ENCODE results near the gene FBXW7.

Gene FBXW7

DNA sequence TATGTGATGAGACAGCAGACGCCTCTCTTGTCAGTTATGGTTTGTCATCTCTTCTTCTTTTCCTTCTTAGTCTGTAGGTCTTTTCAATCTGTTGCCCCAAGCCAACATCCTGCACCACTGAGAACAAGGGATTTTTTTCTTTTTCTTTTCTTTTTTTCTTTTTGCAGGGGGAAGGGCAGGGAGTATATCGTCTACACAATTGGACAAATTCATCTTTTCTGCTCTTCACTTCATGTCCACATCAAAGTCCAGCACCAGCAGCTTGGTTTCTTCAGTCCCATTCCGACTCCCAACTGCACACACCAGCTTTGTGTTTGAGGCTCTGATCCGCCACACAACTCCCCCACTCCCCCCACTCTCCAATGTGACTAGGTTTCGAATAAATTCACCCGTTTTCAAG is 213.2 kb downstream of the FBXW7 start:
- no peak for DNase-seq

DNA sequence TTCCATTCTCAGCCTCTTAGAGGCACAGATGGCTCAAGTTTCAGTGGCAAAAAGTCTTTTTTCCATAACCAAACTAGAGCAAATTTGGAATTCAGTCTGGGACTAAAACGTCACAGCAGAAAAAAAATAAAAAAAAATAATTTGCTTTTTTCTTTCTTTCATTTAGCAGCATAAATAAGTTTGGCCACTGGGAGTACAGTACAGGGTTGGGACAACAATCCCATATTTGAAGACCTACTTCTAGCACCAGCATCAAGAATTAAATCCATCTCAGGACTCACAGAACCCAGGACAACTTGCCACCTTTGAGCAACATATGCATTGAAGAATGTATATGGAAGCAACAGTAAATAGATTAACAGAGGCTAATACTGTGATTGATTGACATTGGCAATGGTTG is 214.0 kb downstream of the FBXW7 start:
- DNase-seq, result no peak

DNA sequence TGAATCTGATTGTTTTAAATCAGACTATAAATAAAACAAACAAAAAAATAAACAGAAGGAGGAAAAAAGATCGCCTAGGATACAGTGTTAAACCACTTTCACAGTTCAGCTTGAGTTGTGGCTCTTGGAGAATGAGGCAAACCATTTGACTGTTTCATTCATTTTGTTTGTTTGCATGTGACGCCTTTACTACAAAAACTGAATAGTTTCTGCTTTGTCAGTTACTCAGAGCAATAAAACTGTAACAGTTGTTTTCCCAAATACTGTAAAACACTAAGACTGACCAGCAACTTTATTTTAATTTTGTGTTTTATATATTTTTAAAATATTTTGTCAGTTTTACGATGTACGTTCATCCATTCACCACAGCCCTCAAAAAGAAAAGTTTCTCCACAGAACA is 214.5 kb downstream of the FBXW7 start:
- DNase-seq, result no peak

DNA sequence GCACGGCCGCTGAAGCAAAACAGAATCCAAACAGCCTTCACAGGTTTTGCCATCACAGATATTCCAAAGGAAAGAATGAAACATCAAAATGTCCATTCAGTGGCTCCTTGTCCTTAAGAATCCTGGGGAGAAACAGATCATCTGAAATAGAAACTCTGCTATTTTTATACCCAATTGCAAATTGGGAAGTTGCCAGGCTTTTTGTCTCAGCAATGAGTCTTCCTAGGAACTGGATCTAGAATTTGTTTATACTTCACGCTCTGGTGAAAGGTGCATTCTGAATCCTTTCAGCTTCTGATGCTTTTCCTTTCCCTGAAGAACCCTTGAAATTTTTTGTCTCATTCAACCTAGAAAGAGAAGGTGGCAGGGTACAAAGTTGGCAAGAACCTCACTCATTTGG is 218.9 kb downstream of the FBXW7 start:
- DNase-seq, result peak in 1 of 2 donors; percentile 21

DNA sequence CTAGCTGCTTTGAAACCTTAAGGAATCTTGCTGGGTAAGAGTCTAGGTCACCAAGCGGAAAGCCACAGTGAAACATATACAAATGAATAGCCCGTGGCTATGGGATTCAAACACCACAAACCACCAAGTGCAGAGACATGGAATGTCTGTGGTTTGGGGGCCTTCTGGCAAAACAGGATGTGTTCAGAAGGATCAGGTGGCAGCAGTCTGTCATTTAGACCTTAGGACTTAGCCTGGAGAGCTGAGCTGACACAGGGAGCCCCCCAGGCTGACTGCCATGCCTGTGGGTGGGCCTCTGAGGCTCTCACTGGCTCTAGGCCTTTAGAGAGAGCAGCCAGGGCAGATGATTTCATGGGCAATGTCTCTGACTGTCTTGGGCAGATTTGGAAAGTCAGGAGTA is 225.6 kb downstream of the FBXW7 start:
- DNase-seq, result no peak

DNA sequence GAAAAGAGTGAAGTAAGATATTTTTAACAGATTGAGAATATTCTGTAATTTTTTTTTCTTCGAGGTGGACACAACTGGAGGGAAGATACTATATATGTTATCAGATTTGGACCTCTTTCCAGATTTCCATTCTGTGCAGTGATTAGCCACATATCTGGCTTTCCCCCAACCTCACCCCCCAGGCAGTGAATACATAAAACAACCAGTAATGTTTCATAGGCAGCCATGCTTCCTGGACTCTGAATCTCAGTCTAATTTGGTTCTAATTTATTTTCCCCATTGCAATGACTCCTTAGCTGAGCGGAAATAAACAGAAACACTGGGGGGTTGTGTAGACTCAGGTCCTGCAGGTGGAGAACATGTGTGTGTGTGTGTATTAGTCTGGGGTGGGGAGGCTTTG is 226.5 kb downstream of the FBXW7 start:
- DNase-seq, result no peak

DNA sequence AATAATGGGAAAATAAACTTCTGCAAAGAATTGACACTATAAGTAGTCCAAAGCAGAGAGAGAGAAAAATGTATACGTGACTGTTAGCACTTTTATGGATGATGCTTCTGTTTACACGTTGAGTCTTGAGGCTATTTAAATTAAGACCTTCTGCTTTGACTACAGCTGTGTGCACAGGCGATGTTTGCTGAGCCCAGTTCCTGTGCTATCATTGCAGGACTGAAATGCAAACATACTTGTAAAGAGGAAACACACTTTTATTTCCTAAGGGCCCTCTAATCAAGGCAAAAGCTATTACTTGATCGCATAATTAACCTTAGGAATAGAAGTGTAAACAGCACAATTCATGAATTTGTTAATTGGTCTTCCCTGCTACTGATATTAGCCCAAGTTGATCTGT is 226.9 kb downstream of the FBXW7 start:
- no peak for DNase-seq

DNA sequence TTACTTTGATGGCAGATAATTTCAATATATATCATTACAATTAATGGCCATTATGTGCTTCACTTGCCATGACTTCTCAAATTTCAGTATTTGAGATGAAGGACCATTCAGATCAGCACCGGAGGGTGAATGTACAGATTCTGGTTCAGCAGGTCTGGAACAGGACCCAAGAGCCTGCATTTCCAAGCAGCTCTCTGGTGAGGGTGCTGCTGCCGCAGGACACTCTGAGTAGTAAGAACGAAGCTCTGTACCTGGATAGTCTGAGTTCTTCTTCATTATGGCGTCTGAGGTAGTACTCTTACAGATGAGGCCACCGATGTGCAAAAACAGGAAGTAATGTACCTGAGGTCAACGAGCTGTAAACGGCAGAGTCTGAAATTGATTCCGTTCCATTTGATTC is 228.2 kb downstream of the FBXW7 start:
- DNase-seq, result no peak

DNA sequence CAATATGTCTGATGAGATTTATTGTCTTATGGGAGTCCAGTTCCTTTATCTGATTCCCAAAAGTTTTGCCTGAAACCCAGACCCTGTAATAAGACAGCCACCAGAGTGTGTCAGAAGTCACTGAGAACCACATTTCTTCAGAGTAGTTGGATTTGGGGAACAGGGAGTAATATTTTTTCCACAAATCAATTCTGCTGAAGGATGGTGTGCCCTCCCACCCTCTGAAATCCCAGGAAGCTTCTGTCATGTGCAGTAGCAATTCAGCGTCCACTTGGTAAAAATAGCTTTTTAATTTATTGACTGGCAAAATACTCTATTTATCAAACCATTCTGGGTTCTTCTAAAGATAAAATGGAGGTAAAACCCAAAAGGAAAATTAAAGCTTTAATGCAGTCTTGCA is 229.4 kb downstream of the FBXW7 start:
- no peak for DNase-seq

DNA sequence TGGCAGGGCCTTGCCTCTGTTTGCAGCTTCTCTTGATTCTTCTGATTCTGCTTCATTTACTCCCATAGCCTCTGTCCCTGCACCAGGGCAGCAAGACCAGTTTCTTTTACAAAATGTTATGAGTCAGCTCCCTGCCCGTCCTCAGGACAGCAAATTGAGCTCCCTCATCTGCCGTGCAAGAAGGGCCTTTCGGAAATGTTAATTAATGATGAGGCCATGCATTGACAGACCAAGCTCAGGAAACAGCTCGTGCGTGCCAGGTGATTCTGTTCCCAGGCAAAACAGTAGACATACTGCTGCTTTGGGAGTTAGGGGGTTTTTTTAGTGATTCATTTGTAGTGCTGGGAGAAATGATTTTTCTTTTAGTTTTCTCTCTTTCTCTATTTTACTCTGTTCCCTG is 231.7 kb downstream of the FBXW7 start:
- DNase-seq, result no peak

DNA sequence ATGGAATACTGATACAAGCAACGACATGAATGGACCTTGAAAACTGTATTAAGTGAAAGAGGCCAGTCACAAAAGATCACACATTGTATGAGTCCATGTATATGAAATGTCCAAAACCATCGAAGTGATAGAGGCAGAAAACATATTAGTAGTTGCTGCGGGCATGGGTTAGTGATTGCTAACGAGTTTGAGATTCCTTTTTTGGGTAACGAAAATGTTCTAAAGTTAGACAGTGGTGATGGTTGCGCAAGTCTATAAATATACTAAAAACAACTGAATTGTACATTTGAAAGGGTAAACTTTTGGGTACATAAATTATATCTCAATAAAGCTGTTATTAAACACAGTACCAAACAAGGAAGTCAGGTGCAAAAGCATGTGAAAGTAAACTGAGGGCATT is 234.5 kb downstream of the FBXW7 start:
- DNase-seq, result no peak

DNA sequence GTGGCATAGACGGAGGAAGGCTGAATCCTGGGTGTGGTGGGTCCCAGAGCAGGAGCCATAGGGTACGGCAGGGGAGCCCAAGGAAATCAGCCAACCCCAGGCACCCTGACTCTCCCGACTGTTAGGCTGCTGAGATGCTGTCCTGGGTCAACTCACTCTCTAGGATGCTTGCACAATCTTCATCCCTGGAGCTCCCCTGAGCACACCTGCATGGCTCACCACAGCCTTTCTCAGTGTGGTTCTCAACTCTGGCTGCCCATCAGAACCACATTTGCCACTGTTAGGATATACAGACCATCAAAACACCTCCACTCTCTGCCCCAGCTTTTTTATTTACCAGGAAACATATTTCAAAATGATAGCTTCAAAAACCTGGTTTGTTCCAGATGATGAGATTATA is 236.3 kb downstream of the FBXW7 start:
- no peak for DNase-seq

DNA sequence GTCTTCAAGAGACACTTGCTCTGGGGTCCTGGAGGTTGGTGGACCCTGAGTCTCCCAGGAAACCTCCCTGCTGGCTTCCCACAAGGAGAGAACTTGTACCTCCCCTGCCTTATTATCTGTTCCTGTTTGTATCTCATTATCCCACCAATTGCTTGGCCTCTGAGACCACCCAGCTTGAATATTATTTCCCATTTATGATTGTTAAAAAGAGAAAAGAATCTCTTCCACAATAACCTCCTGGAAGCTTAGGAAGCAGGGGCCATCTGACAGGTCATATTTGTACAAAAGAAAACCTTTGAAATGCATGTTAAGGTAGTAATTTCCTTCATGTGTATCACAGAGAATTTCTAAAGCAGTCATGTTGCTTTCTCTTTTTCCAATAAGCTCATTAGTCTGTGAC is 239.5 kb downstream of the FBXW7 start:
- DNase-seq, result no peak

DNA sequence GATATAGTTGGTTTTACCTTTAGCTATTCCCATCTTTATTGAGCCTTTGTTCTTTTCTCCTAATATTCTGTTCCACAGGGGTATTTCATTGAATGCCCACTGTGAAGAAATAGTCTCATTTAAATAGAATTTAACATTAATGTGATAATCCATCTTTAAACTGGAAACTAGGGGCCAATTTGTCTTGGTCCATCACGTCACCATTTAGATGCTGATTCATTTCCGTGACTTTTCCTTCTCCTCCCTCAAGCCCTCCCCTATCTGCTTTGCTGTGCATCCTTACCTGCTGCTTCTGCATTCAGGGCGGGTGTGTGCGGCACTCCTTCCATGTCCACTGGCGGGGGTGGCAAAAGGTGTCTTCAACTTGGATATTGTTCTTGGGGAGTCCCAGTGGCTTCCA is 241.1 kb downstream of the FBXW7 start:
- no peak for DNase-seq

DNA sequence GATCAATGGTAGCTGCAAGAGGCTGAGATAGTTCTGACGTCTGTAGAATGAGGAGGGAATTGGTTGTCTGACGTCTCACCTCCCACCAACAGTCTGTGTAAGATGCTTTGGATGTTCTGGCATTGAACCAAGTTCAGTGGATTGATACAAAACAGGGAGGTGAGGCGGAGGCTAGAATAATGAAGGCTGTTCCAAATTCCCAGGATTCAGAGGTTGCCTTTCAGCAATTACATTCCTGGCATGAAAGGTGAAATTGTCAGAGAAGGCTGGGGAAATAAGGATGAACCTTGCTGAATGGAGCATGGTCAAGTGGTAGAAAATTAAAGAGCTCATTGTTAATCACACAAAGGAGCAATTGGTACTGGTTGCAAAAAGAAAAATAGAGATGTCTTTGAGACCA is 241.6 kb downstream of the FBXW7 start:
- DNase-seq, result no peak

DNA sequence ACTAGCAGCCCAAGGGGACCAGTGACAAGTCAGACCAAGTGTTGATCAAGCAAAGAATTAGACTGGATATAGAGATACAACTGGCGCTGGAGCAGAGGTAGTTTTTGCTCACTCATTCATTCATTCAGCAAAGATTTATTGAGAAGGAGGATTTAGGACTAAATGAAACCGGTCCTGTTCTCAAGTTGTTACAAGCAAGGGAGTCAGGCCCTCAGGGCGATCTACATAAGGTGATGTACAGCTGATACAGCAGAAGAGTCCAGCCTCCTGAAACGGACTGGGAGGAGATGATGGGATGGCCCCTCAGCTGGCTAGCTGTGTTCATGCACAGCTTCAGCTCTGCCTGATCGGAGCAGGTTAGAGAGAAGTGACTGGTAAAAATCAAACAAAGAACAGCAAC is 242.4 kb downstream of the FBXW7 start:
- no peak for DNase-seq

DNA sequence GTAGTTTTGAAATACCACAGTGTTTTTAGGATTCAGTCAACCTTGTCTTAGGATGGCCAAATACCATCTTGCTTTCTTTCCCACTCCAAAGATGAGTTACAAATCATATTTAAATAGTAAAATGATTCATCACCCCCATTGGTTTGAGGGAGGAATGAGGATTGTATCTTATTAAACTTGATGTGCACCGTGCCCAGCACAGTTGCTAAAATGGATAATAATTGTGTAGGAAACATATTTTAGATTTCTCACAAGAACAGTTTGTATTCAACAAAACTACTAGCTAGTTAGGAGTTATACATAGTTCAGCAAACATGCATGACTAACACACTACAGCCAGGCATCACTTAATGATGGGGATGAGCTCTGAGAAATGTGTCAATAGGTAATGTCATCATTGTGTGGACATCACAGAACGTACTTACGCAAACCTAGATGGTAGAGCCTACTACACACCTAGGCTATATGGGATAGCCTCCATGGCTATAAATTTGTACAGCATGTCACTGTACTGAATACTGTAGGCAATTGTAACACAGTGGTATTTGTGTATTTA is 245.4 kb downstream of the FBXW7 start:
- no peak for DNase-seq

DNA sequence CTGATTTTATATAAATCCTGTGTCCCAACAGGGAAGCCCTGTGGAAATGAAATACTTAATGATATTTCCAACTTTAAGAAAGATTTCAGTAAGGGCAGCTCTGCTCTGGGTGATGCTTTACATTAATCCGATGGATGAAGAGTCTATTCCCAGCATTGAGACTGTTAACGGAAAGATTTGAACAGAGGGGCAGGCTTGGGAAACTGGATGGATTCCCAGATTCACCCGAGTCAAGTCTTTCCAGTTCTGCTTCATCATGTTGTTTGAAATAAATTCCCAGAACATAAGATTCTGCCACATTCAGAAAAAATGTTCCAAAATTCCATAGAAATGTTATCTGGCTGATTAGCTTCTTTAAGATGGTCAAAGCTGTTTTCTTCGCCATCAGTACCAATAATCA is 246.0 kb downstream of the FBXW7 start:
- DNase-seq, result peak in 1 of 2 donors; percentile 31

DNA sequence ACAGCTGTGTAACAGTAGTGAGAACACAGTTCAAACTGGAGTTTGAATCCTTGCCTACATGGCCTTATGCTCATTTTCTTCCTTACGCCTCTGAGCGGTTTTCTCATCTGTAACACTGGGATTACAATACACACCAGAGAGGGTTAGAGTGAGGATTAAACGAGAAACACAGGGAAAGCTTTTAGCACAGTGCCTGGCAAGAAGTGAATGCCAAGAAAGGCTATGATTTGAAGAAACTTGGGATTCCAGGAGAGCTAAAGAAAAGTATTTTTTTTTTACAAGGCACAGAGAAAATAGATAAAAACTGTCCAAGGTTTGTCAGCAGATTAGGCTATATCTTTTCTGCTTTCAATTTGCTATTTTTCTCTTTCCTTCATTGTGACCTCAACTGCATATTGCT is 246.4 kb downstream of the FBXW7 start:
- DNase-seq, result peak in 1 of 2 donors; percentile 18

DNA sequence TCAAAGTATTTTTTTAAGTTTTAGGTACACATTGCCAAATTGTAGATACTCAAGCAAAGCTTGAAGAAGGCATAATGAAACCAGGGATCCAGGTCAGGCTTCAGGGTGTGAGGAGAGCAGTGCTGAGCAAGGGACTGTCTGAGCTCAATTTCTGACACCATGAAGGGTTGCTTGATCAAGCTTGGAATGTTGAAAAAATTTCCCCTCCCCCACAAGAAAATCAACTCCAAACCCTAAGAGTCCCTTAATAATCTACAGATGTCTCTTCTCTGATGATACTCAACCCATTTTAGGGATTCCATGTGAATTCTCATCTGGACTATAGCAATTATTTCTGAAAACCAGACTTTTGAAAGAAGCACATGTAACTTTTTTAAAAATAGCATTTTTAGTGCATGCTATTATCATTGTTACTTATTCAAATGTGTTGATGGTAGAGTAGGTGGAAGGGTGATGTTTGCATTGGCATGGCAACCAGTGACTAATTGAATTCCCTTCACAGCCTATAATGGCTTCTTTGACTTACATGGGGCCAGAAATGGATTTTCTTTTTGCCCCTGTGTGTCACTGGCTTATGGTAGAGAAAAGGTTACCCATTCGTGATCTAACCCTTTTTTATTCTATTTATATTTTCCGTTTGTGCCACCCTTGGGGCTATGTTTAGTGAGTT is 252.0 kb downstream of the FBXW7 start:
- DNase-seq, result no peak

DNA sequence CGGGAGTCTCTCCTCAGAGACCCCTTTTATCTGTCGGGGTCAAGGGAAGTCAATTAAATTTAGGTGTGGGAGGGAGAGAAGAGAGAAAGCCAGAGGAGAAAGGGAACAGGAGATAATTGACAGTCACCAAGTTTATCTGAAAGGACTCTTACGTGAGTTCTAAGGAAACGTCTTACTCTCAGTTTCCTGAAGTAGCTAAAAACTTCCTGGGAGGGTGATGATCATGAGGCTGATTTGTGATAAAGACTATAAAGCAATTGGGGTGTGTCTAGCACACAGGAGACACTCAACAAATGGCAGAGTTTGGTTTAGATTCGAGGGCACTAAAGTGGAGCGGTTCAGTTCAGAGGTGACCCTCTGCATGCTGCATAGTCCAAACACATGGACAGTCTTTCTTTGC is 254.1 kb downstream of the FBXW7 start:
- DNase-seq, result no peak

DNA sequence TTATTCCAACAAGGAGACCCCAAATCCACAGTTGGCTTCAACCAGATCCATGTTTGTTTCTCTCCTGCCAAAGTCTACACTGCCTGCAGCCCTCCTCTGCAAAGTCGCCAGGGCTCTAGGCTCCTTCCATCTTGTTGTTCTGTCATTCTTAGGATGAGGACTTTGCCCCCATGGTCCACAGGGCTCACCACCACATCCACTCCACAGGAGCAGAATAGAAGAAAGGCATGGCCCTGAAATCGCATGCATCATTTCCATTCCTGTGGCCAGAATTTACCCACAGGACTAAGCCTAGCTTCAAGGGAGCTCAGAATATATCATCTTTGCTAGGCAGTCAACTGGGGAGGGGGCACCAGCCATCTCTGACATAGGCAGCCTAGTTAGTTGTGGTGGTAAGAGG is 254.7 kb downstream of the FBXW7 start:
- DNase-seq, result no peak

DNA sequence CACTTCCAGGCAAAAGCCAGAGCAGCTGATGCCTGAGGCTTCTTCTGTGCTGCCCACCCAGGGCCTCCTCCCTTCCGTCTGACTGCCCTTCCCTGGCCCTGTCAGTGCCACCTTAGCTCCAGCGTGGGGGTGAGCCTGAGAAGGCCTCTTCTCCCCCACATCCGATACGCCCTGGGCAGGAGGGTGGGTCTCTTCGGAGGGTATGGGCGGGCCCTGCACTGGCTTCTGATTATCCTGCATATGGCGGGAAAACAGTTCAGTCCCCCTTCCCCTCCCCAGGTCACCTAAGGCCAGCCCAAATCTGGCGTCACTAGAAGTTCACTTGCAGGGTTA is 256.7 kb downstream of the FBXW7 start:
- DNase-seq, result no peak

DNA sequence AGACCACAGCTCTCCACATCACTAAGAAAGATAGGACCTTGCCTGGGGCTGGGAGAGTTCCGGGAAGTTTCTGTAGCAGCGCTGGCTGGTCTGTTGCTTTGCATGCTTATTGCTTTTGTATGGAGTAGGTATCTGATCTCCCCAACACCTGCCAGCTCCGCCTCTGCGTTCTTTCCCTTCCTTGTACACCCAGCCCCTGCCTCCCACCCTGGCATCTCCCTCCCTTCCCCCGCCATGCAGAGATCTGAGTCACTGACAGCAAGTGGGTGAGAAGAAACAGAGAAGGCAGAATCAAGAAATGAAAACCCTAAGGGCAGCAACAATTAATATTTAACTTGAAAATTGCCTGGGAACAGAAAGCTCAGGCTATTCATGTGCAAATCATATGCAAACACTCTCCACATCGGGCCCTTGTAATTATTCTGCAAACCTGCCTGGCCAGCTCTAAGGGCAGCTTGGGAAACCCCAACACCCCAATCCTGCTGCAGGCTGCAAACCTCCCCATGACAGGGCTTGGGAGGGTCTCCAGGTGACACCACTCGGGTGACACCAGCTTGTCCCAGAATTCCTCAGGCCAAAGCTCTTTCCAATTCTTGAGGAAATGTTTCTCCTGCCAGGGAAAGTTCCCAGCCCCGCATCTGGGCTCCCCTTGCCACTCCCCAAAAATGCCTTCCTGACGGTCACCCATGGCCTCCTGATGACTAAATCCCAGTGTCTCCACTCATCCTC is 257.2 kb downstream of the FBXW7 start:
- DNase-seq, result no peak

DNA sequence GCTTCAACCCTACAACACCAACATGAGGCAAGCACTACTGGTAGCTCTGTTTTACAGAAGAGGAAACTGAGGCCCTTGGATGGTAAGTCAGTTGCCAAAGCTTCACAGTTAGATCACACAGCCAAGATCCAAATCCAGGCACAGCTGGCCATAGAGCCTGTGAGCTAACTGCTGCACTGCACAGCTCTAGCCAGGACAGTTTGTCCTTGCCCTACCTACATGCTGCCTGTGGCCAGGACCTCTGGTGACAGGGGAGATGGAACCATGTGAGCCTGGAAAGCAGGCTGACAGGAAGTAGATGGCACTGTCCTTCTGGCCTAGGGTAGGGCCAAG is 257.8 kb downstream of the FBXW7 start:
- DNase-seq, result no peak
